Heart left ventricle (tissue), 16 donors: Measurements from ENCODE around the gene DCPS. TPM values are rescaled to one million over a fixed set of nuclear protein-coding genes. Genes with fewer than 3 reads are reported as not detected.

Source experiments
- ATAC-seq, 4 donors: fragments of 200-7000 bp; cut with Tn5 transposase; one replicate each; pipeline ENCODE4 v1.9.1; 2020 to 2022; ENCODE audit warnings: moderate library complexity in 4 of 4, mild to moderate bottlenecking in 3 of 4, moderate number of reproducible peaks in 1 of 4
- DNase-seq, 5 donors: peaks; one replicate each; pipeline ENCODE4 v3.0.0-alpha.2; 2020
- H3K27ac ChIP-seq, 12 donors: fragments of 200-600 bp; sonication (generic) in 4 of 12; one replicate each; pipeline versions ENCODE4 v1.5.0 to v1.8.0; 2016 to 2022; ENCODE audit warnings: mild to moderate bottlenecking in 2 of 12
- H3K27me3 ChIP-seq, 9 donors: fragments of 200-600 bp; sonication (generic) in 2 of 9; one replicate each; pipeline versions ENCODE4 v1.5.1 to v1.8.0; 2016 to 2022; ENCODE audit warnings: mild to moderate bottlenecking in 3 of 9
- H3K36me3 ChIP-seq, 9 donors: fragments of 200-600 bp; sonication (generic) in 2 of 9; one replicate each; pipeline versions ENCODE4 v1.5.0 to v1.8.0; 2018 to 2022; ENCODE audit warnings: mild to moderate bottlenecking in 2 of 9
- H3K4me1 ChIP-seq, 12 donors: fragments of 200-600 bp; sonication (generic) in 4 of 12; one replicate each; pipeline versions ENCODE4 v1.5.0 to v1.8.0; 2016 to 2022; ENCODE audit warnings: mild to moderate bottlenecking in 3 of 12
- H3K4me3 ChIP-seq, 12 donors: fragments of 200-600 bp; sonication (generic) in 4 of 12; one replicate each; pipeline versions ENCODE4 v1.5.0 to v1.8.0; 2017 to 2022; ENCODE audit warnings: mild to moderate bottlenecking in 9 of 12, moderate library complexity in 4 of 12
- H3K9me3 ChIP-seq, 12 donors: fragments of 200-600 bp; sonication (generic) in 4 of 12; one replicate each; pipeline versions ENCODE4 v1.5.0 to v1.8.0; 2016 to 2022; ENCODE audit warnings: mild to moderate bottlenecking in 1 of 12
- POLR2A ChIP-seq, 2 donors: fragments of 450-650 bp; IDR thresholded peaks; one replicate each; pipeline ENCODE4 v1.6.1; 2017; ENCODE audit warnings: antibody characterized with exemption in 2 of 2, mild to moderate bottlenecking in 2 of 2, moderate library complexity in 2 of 2
- WGBS, 4 donors: extraction: QIAGEN DNeasy Blood & Tissue Kit in 2 of 4; methylation state at CpG; one replicate each; pipeline versions ENCODE4 v1.1.5 to v1.1.7; 2013 to 2018; 5-methylcytosine and 5-hydroxymethylcytosine counted together
- intact Hi-C, 10 donors: fragments of 100-400 bp; cut with DNase I; formaldehyde crosslinking; loops; one replicate each; pipeline versions ENCODE4 v1.11.1 to v1.14.2; 2022
- polyA plus RNA-seq, 2 donors: library from polyadenylated mRNA; stranded (reverse); fragments of 200-250 nt; gene quantifications; one replicate each; pipeline ENCODE4 v1.2.3, GENCODE V29; 2013
- total RNA-seq, 9 donors: library from RNA; depleted of rRNA in 2 of 9; stranded (reverse); fragments of >200 nt in 2 of 9; fragmentation: NEBNext Ultra II Directional in 3 of 9; extraction: Animal tissue kit (Norgen Biotek cat#: 25700) in 3 of 9; gene quantifications; one replicate each; pipeline versions ENCODE4 v1.1.0 to v1.2.4, GENCODE V29; 2016 to 2023
- TF ChIP-seq, protein P1 (sequence below), 12 donors: fragments of 200-600 bp; sonication (generic) in 4 of 12; IDR thresholded peaks; one replicate each; pipeline versions ENCODE4 v1.5.0 to v1.8.0; 2018 to 2022; ENCODE audit warnings: antibody characterized with exemption in 12 of 12, mild to moderate bottlenecking in 5 of 12
- donor health status: ischemic (EF 13 %, LVEDD 7.1; RV severe dilation, severe dysfunction).
- donor health status: healthy with polysubstance abuse.
- donor health status: DM: no; HTN: yes; CAD: no.
- donor health status: DM: no; HTN: no; CAD: no.
- donor health status: ischemic (EF 25% LVEDD 6.9; RV normal size, moderate dysfunction).
- donor health status: ischemic (EF 25% LVEDD 5.7; RV mildly dilated, moderate dysfunction).
- donor health status: healthy.
- donor health status: DM: yes; HTN: yes; CAD: no.
- donor health status: ischemic (EF 35%, LVEDD 5.7; RV mildly dilated, moderate dysfunction).
- donor health status: nonischemic (EF 11% LVEDD 7.7; RV severe dilation, severe dysfunction).
- donor health status: DM: yes; HTN: yes; CAD: no.
- donor health status: PGD.
- donor health status: ischemic (EF 29% LVEDD 5.4; RV normal size, mild dysfunction).
- donor health status: nonischemic (EF 23%, LVEDD 6.1; RV moderate dilation, normal function).

The DCPS gene
- total and polyA plus RNA-seq, 11 donors, result 7.7 to 18.9 (median 11.1) TPM

DNA sequence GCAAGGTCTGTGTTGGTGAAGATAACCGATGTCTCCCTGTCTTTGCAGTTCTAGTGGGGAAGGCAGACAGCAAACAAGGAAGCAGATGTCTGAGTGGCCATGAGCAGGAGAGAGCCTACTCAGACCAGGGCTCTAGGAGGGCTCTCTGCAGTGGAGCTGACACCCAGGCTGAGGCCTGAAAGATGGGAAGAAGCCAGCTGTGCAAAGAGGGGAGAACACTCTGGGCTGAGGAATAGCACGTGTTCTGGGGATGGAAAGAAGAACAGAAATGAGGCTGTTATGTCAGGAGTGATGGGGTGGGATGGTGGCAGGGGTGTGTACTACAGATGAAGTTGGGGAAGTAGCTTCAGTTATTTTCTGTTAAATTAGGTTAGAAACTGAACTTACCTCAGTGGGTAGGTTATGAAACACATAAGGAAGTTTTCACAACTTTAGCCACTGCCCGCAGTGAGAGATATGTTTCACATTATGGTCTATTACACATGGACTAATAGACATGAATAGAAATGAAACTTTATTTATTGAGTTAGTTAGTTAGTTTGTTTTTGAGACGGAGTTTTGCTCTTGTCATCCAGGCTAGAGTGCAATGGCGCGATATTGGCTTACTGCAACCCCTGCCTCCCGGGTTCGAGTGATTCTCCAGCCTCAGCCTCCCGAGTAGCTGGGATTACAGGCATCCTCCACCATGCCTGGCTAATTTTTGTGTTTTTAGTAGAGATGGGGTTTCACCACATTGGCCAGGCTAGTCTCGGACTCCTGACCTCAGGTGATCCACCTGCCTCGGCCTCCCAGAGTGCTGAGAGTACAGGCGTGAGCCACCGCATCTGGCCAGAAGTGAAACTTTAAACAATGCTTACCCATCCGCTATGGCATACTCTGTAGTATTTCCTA lies 7.8 kb downstream of the DCPS start:
- intact Hi-C loops, result loop anchor here (2.0 to 10.0 kb wide), 18 partner anchors 36 to 1033 kb away; partner anchors contain the start of gene ST3GAL4 (in 1 of the 10)
- TF ChIP-seq, protein P1, sequence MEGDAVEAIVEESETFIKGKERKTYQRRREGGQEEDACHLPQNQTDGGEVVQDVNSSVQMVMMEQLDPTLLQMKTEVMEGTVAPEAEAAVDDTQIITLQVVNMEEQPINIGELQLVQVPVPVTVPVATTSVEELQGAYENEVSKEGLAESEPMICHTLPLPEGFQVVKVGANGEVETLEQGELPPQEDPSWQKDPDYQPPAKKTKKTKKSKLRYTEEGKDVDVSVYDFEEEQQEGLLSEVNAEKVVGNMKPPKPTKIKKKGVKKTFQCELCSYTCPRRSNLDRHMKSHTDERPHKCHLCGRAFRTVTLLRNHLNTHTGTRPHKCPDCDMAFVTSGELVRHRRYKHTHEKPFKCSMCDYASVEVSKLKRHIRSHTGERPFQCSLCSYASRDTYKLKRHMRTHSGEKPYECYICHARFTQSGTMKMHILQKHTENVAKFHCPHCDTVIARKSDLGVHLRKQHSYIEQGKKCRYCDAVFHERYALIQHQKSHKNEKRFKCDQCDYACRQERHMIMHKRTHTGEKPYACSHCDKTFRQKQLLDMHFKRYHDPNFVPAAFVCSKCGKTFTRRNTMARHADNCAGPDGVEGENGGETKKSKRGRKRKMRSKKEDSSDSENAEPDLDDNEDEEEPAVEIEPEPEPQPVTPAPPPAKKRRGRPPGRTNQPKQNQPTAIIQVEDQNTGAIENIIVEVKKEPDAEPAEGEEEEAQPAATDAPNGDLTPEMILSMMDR (IDR thresholded peaks at IDR 0.05), result no peak
- no peak for TF ChIP-seq POLR2A (IDR thresholded peaks at IDR 0.05)
- DNase-seq (peak in 1 of 5 donors; percentile 18), ATAC-seq (peak in 1 of 4 donors; percentile 17)
- H3K4me1 ChIP-seq, result peaks cover 0 to 30% (median 6%) of the 10 kb centered on the region in 12 donors
- no peak overlapping the region for H3K27ac ChIP-seq
- H3K36me3 ChIP-seq, result peaks cover 0 to 50% (median 29%) of the 10 kb centered on the region in 9 donors
- no peaks in the 10 kb centered on the region for H3K27me3 ChIP-seq
- no peaks in the 10 kb centered on the region for H3K9me3 ChIP-seq
- WGBS, 4 donors, result 90 to 94% (median 92%) methylated on average over 14 of the region's 14 CpGs
- H3K4me3 ChIP-seq, result no peak overlapping the region

DNA sequence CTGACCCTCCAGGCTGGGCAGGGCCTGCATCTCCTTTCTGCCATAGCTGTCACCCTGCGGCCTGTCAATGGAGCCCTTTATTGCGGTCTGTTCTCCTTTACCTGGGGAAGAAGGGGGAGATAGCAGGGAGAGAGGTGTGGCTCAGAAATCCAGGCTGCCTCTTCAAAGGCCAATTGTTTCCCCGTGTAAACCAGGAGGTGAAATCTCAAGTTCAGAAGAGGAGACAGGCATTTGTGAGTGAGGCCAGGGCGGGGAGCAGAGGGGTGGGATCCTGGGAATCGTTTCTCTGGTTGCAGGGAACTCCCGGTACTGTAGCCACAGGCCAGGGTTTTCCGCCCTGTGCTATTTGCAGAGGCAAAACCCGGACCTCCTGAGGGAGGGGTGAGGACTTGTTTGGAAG lies 9.1 kb downstream of the DCPS start:
- ATAC-seq (no peak), DNase-seq (no peak)
- Histone ChIP-seq H3K27me3 (no peaks in the 10 kb centered on the region), H3K4me3 (no peak overlapping the region), H3K9me3 (no peaks in the 10 kb centered on the region), H3K4me1 (peaks cover 4 to 40% (median 15%) of the 10 kb centered on the region in 12 donors), H3K27ac (no peak overlapping the region), H3K36me3 (peaks cover 0 to 43% (median 21%) of the 10 kb centered on the region in 9 donors)
- 71 to 81% (median 77%) methylated on average over 8 of the region's 8 CpGs for WGBS, 4 donors
- TF ChIP-seq POLR2A (IDR thresholded peaks at IDR 0.05), result no peak
- TF ChIP-seq, protein P1 (IDR thresholded peaks at IDR 0.05), result no peak
- intact Hi-C loops, result loop anchor here in 9 of 10 donors (5.0 to 10.0 kb wide), 13 partner anchors 34 to 1032 kb away; partner anchors contain the start of gene ST3GAL4 (in 1 of the 9)

DNA sequence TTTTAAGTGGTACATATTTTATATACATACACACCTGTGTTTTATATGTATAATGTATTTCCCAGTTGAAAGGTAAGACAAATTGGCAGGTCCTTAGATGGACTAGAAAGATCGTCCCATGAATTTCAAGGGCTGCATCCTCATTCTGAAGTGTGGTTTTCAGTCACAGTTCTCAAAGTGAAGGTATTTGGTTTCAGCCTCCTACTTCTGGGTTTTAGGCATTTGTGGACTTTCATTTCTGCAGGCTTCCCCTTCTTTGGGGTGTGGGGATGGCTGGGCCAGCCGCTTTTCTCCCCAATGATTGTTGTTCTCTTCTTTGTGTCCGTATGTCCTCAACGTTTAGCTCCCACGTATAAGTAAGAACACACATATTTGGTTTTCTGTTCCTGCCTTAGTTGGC lies 10.0 kb downstream of the DCPS start:
- DNase-seq (no peak), ATAC-seq (no peak)
- Histone ChIP-seq H3K9me3 (no peaks in the 10 kb centered on the region), H3K4me1 (peaks cover 6 to 48% (median 22%) of the 10 kb centered on the region in 12 donors), H3K27me3 (no peaks in the 10 kb centered on the region), H3K4me3 (no peak overlapping the region), H3K27ac (no peak overlapping the region), H3K36me3 (peaks cover 0 to 35% (median 15%) of the 10 kb centered on the region in 9 donors)
- intact Hi-C loops, result loop anchor here in 9 of 10 donors (2.0 to 10.0 kb wide), 14 partner anchors 33 to 1031 kb away; partner anchors contain the start of gene ST3GAL4 (in 1 of the 9)
- WGBS, 4 donors, result 93 to 94% (median 93%) methylated on average over 5 of the region's 5 CpGs
- TF ChIP-seq, protein P1 (IDR thresholded peaks at IDR 0.05), result no peak
- TF ChIP-seq POLR2A (IDR thresholded peaks at IDR 0.05), result no peak

DNA sequence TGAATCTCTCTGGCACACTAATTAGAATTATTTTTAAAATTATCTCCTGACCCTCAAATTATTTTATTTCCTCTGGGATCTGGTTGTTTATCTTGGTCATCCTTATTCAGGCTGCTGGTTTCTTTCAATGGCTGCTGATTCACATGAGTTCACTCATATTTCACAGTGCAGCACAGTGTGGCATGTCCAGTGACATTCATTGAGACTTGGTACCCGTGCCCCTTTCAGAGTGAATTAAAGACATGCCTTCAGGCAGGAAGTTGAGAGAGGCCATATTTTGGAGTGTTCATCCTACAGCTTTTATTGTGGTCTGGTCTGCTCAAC lies 13.5 kb downstream of the DCPS start:
- no peak for ATAC-seq
- no peak for TF ChIP-seq POLR2A (IDR thresholded peaks at IDR 0.05)
- TF ChIP-seq, protein P1 (IDR thresholded peaks at IDR 0.05), result no peak
- Histone ChIP-seq H3K9me3 (no peaks in the 10 kb centered on the region), H3K4me1 (peaks cover 7 to 45% (median 27%) of the 10 kb centered on the region in 12 donors), H3K27ac (peak overlapping the region; percentile 73 to 93 (median 82)), H3K4me3 (peak overlapping the region in 3 of 12 donors; percentile 15 to 44 (median 35)), H3K27me3 (no peaks in the 10 kb centered on the region), H3K36me3 (peaks cover 0 to 17% (median 4%) of the 10 kb centered on the region in 9 donors)
- no peak for DNase-seq
- WGBS, 4 donors, result 55 to 69% (median 61%) methylated on average over 1 of the region's 1 CpG
- intact Hi-C loops, result loop anchor here in 9 of 10 donors (5.0 to 10.0 kb wide), 9 partner anchors 40 to 1027 kb away; partner anchors contain the start of gene ST3GAL4 (in 4 of the 9)
